Keratinocyte (primary cell): ENCODE results near the gene TACR1. TPM values are rescaled to one million over a fixed set of nuclear protein-coding genes. Genes with fewer than 3 reads are reported as not detected.

Source experiments
- DNase-seq: peaks from one replicate; pipeline ENCODE4 v3.0.0-alpha.2; 2011; ENCODE audit warnings: low read depth, missing footprints, low spot score
- FAIRE-seq: peaks from 2 replicates; lab custom pipeline; 2011; peaks lifted over from hg19 to GRCh38; lab: Jason Lieb, UNC
- H2AFZ ChIP-seq: 2 replicates; pipeline ENCODE4 v1.6.0; 2012; ENCODE audit warnings: low read length, control low read depth, inconsistent platforms; ENCODE audit not compliant: control insufficient read depth
- H3K27ac ChIP-seq: 2 replicates; pipeline ENCODE4 v1.5.1; 2011; ENCODE audit warnings: low read length; ENCODE audit not compliant: control insufficient read depth, insufficient read depth
- H3K27me3 ChIP-seq: 3 replicates; pipeline ENCODE4 v1.6.0; 2011; ENCODE audit warnings: low read length; ENCODE audit not compliant: control insufficient read depth, insufficient read depth; ENCODE audit errors: extremely low read depth
- H3K36me3 ChIP-seq, 2 experiments: 2 replicates in 1 of 2; 3 replicates in 1 of 2; pipeline ENCODE4 v1.5.1; 2011; ENCODE audit warnings: low read length in 2 of 2, mild to moderate bottlenecking in 1 of 2; ENCODE audit not compliant: control insufficient read depth in 2 of 2, insufficient read depth in 2 of 2; ENCODE audit errors: extremely low read depth in 1 of 2
- H3K4me1 ChIP-seq: 3 replicates; pipeline ENCODE4 v1.5.1; 2011; ENCODE audit warnings: low read length; ENCODE audit not compliant: control insufficient read depth, insufficient read depth; ENCODE audit errors: extremely low read depth
- H3K4me2 ChIP-seq: 3 replicates; pipeline ENCODE4 v1.6.0; 2011; ENCODE audit warnings: low read depth, low read length; ENCODE audit not compliant: control insufficient read depth, insufficient read depth; ENCODE audit errors: extremely low read depth
- H3K4me3 ChIP-seq, 3 experiments: fragments of 200-600 bp in 1 of 3; sonication (generic) in 1 of 3; 2 replicates in 2 of 3; 3 replicates in 1 of 3; pipeline ENCODE4 v1.5.1; 2011 to 2016; ENCODE audit warnings: low read length in 3 of 3, mild to moderate bottlenecking in 3 of 3, control low read depth in 2 of 3, inconsistent platforms in 1 of 3, low read depth in 1 of 3, mixed read lengths in 1 of 3, mixed run types in 1 of 3, moderate library complexity in 1 of 3; ENCODE audit not compliant: control insufficient read depth in 2 of 3, insufficient read depth in 2 of 3; ENCODE audit errors: extremely low read depth in 1 of 3
- H3K79me2 ChIP-seq: 2 replicates; pipeline ENCODE4 v1.6.0; 2012; ENCODE audit warnings: low read length; ENCODE audit not compliant: control insufficient read depth, insufficient read depth
- H3K9ac ChIP-seq: 3 replicates; pipeline ENCODE4 v1.6.0; 2011; ENCODE audit warnings: low read length; ENCODE audit not compliant: control insufficient read depth, insufficient read depth; ENCODE audit errors: extremely low read depth
- H3K9me1 ChIP-seq: 3 replicates; pipeline ENCODE4 v1.6.0; 2011; ENCODE audit warnings: low read length; ENCODE audit not compliant: control insufficient read depth, insufficient read depth; ENCODE audit errors: extremely low read depth
- H3K9me3 ChIP-seq: 2 replicates; pipeline ENCODE4 v1.5.1; 2012; ENCODE audit warnings: low read depth, low read length; ENCODE audit not compliant: control insufficient read depth
- H4K20me1 ChIP-seq: 3 replicates; pipeline ENCODE4 v1.6.0; 2011; ENCODE audit warnings: low read length; ENCODE audit not compliant: control insufficient read depth, insufficient read depth; ENCODE audit errors: extremely low read depth
- CTCF ChIP-seq, 3 experiments: IDR thresholded peaks in 1 of 3; conservative IDR thresholded peaks in 1 of 3; optimal IDR thresholded peaks in 1 of 3; 2 replicates in 2 of 3; 3 replicates in 1 of 3; pipeline versions ENCODE3 to v1.5.1; 2011; ENCODE audit warnings: low read length in 3 of 3, mild to moderate bottlenecking in 3 of 3, moderate library complexity in 2 of 3, control low read depth in 1 of 3, inconsistent platforms in 1 of 3; ENCODE audit not compliant: insufficient read depth in 2 of 3; ENCODE audit errors: extremely low read depth in 1 of 3
- EZH2 ChIP-seq: IDR thresholded peaks from one replicate; pipeline ENCODE4 v1.6.1; 2012; ENCODE audit warnings: inconsistent platforms, mild to moderate bottlenecking, low read length, moderate library complexity
- dilution Hi-C: fragments of 300-500 bp; cut with MboI; formaldehyde crosslinking; loops from one replicate; pipeline ENCODE4 v1.7.0; 2020; ENCODE audit warnings: low sequenced_read_pairs; ENCODE audit not compliant: extremely low pct_ligation_motif_present
- polyA plus RNA-seq, 5 experiments: library from polyadenylated mRNA; depleted of rRNA in 3 of 5; stranded (reverse) in 3 of 5; stranded (forward) in 1 of 5; unstranded in 1 of 5; fragments of >200 nt; gene quantifications; 1 replicate in 1 of 5; 2 replicates in 3 of 5; 3 replicates in 1 of 5; pipeline versions ENCODE4 v1.2.1 to v1.2.3, GENCODE V29; 2011 to 2012; ENCODE audit warnings: missing spikeins in 2 of 5, low read depth in 1 of 5, low replicate concordance in 1 of 5

Gene TACR1
- polyA plus RNA-seq, 1 donor (not counting 4 experiments of a cell fraction or from before 2014, with no cell fraction given): not detected

GRCh38 chr2:75138528-75138927, 60.8 kb downstream of the TACR1 start:
- H3K27ac ChIP-seq: no peak overlapping the region
- no peaks in the 10 kb centered on the region for H4K20me1 ChIP-seq
- no peak for TF ChIP-seq EZH2
- TF ChIP-seq CTCF (optimal IDR thresholded peaks at IDR 0.05 in 1 of 3, IDR thresholded peaks at IDR 0.05 in 1 of 3, conservative IDR thresholded peaks at IDR 0.05 in 1 of 3; ENCODE audit: extremely low read depth in 1 of 3, insufficient read depth in 2 of 3, low read length in 3 of 3): no peak
- no peak overlapping the region for H3K9ac ChIP-seq
- dilution Hi-C loops: no loop called here
- H3K4me1 ChIP-seq: no peaks in the 10 kb centered on the region
- no peak for DNase-seq
- peaks cover 17% of the 10 kb centered on the region for H3K27me3 ChIP-seq
- no peak overlapping the region for H2AFZ ChIP-seq
- no peak overlapping the region for H3K4me2 ChIP-seq
- H3K79me2 ChIP-seq: no peaks in the 10 kb centered on the region
- no peak overlapping the region for H3K4me3 ChIP-seq
- FAIRE-seq: no peak
- H3K36me3 ChIP-seq: no peaks in the 10 kb centered on the region
- no peaks in the 10 kb centered on the region for H3K9me3 ChIP-seq
- no peaks in the 10 kb centered on the region for H3K9me1 ChIP-seq

- no peaks in the 10 kb centered on the region for H4K20me1 ChIP-seq
- FAIRE-seq: no peak
- H3K4me3 ChIP-seq: no peak overlapping the region
- H3K79me2 ChIP-seq: no peaks in the 10 kb centered on the region
- TF ChIP-seq EZH2: no peak
- no peak for TF ChIP-seq CTCF (optimal IDR thresholded peaks at IDR 0.05 in 1 of 3, IDR thresholded peaks at IDR 0.05 in 1 of 3, conservative IDR thresholded peaks at IDR 0.05 in 1 of 3; ENCODE audit: extremely low read depth in 1 of 3, insufficient read depth in 2 of 3, low read length in 3 of 3)
- DNase-seq: no peak
- H3K4me1 ChIP-seq: no peaks in the 10 kb centered on the region
- no peaks in the 10 kb centered on the region for H3K9me1 ChIP-seq
- H3K27me3 ChIP-seq: peaks cover 10% of the 10 kb centered on the region
- no peak overlapping the region for H2AFZ ChIP-seq
- H3K9ac ChIP-seq: no peak overlapping the region
- H3K27ac ChIP-seq: no peak overlapping the region
- no peaks in the 10 kb centered on the region for H3K9me3 ChIP-seq
- H3K4me2 ChIP-seq: no peak overlapping the region
- H3K36me3 ChIP-seq: no peaks in the 10 kb centered on the region
- dilution Hi-C loops: no loop called here
Measured at GRCh38 chr2:75135776-75136400, 63.4 kb downstream of the TACR1 start.
